Stimulated activated CD4-positive, alpha-beta T cell treated with anti-CD3 and anti-CD28 coated beads, Interleukin-15, amount 100 ng/mL, for 48 hours (primary cell): ENCODE results near the gene ADGRD2.

Source experiments
- DNase-seq, 2 donors: peaks; one replicate each; pipeline ENCODE4 v3.0.0-alpha.2; 2020; ENCODE audit warnings: low read depth in 2 of 2

Gene ADGRD2

GRCh38 chr9:124496075-124496449, 45.8 kb downstream of the ADGRD2 start:
- DNase-seq = no peak

- DNase-seq = no peak
Measured at GRCh38 chr9:124496463-124496862, 46.2 kb downstream of the ADGRD2 start.

GRCh38 chr9:124497441-124497840, 47.2 kb downstream of the ADGRD2 start:
- DNase-seq = no peak

- no peak for DNase-seq
Measured at GRCh38 chr9:124498040-124498439, 47.8 kb downstream of the ADGRD2 start.

- no peak for DNase-seq
Measured at GRCh38 chr9:124498499-124499146, 48.4 kb downstream of the ADGRD2 start.

- no peak for DNase-seq
Measured at GRCh38 chr9:124499216-124499615, 49.0 kb downstream of the ADGRD2 start.

GRCh38 chr9:124500028-124500795, 50.0 kb downstream of the ADGRD2 start:
- no peak for DNase-seq

- DNase-seq = no peak
Measured at GRCh38 chr9:124500796-124501611, 50.8 kb downstream of the ADGRD2 start.

GRCh38 chr9:124501771-124502320, 51.6 kb downstream of the ADGRD2 start:
- DNase-seq = no peak

- no peak for DNase-seq
Measured at GRCh38 chr9:124502711-124503702, 52.8 kb downstream of the ADGRD2 start.

- no peak for DNase-seq
Measured at GRCh38 chr9:124503713-124504529, 53.7 kb downstream of the ADGRD2 start.

GRCh38 chr9:124504530-124505005, 54.3 kb downstream of the ADGRD2 start:
- no peak for DNase-seq

GRCh38 chr9:124505006-124505900, 55.0 kb downstream of the ADGRD2 start:
- no peak for DNase-seq

GRCh38 chr9:124505901-124506346, 55.7 kb downstream of the ADGRD2 start:
- no peak for DNase-seq

- no peak for DNase-seq
Measured at GRCh38 chr9:124506433-124506832, 56.2 kb downstream of the ADGRD2 start.

- DNase-seq = no peak
Measured at GRCh38 chr9:124506931-124507879, 57.0 kb downstream of the ADGRD2 start, which contains the start of gene NR5A1. TSS of gene NR5A1 (minus strand) at chr9:124507399. CDS start at chr9:124503395, 4,004 bp downstream.

- DNase-seq = no peak
Measured at GRCh38 chr9:124507880-124508423, 57.7 kb downstream of the ADGRD2 start.
